Activated CD8-positive, alpha-beta T cell treated with anti-CD3 and anti-CD28 coated beads for 36 hours (primary cell): ENCODE data around the gene UBQLN4. TPM values are rescaled to one million over a fixed set of nuclear protein-coding genes. Genes with fewer than 3 reads are reported as not detected.

Experiments
- ATAC-seq: fragments of 200-7000 bp; cut with Tn5 transposase; one replicate; pipeline ENCODE4 v1.10.0; 2021; ENCODE audit warnings: mild to moderate bottlenecking, moderate library complexity
- CTCF ChIA-PET: fragments of 350-600 bp; sonication (Branson Sonifier 250); formaldehyde crosslinking; loops from one replicate; lab custom pipeline; 2021; ENCODE audit warnings: antibody characterized with exemption; lab: Charles Lee
- POLR2A ChIA-PET: fragments of 350-600 bp; sonication (Branson Sonifier 250); formaldehyde crosslinking; loops from one replicate; lab custom pipeline; 2021; ENCODE audit warnings: antibody characterized with exemption; lab: Charles Lee
- DNase-seq: peaks from one replicate; pipeline ENCODE4 v3.0.0-alpha.2; 2020
- H3K27ac Mint-ChIP-seq: one replicate; pipeline ENCODE4 v1.8.0; 2021; ENCODE audit warnings: mild to moderate bottlenecking, mixed read lengths
- H3K27me3 Mint-ChIP-seq: one replicate; pipeline ENCODE4 v1.8.0; 2021; ENCODE audit warnings: mixed read lengths
- H3K36me3 Mint-ChIP-seq: one replicate; pipeline ENCODE4 v1.8.0; 2021; ENCODE audit warnings: low read depth, mixed read lengths
- H3K4me1 Mint-ChIP-seq: one replicate; pipeline ENCODE4 v1.8.0; 2021; ENCODE audit warnings: low read depth, mixed read lengths
- H3K4me3 Mint-ChIP-seq: one replicate; pipeline ENCODE4 v1.8.0; 2021; ENCODE audit warnings: mild to moderate bottlenecking, moderate library complexity, mixed read lengths
- H3K9me3 Mint-ChIP-seq: one replicate; pipeline ENCODE4 v1.8.0; 2021; ENCODE audit warnings: mixed read lengths
- intact Hi-C: fragments of 100-400 bp; cut with micrococcal nuclease; formaldehyde crosslinking; loops from one replicate; pipeline ENCODE4 v1.10.0; 2022
- total RNA-seq, 2 experiments: library from RNA; stranded (reverse); gene quantifications; one replicate each; pipeline ENCODE4 v1.2.3, GENCODE V29; 2021
- TF ChIP-seq, protein P1 (sequence below): fragments of 200-600 bp; IDR thresholded peaks from one replicate; pipeline ENCODE4 v1.8.0; 2022; ENCODE audit warnings: antibody characterized with exemption, mild to moderate bottlenecking

UBQLN4 gene
- total RNA-seq, 2 experiments from 2014 or later = 36.9 to 39.8 TPM

- ATAC-seq = no peak
- Mint-ChIP-seq H3K27ac (no peak overlapping the region), H3K4me3 (no peak overlapping the region), H3K36me3 (no peaks in the 10 kb centered on the region), H3K9me3 (no peaks in the 10 kb centered on the region), H3K4me1 (peaks cover 16% of the 10 kb centered on the region), H3K27me3 (no peaks in the 10 kb centered on the region)
- DNase-seq = no peak
- intact Hi-C loops = no loop called here
- ChIA-PET POLR2A (interaction anchor here (0.6 to 1.7 kb wide), 6 partner anchors 12 to 73 kb away, joined by 3 to 6 read pairs (median 3); partner anchors contain the start of gene LAMTOR2), CTCF (interaction anchor here (0.6 to 2.5 kb wide), 36 partner anchors 9 to 209 kb away, joined by 3 to 26 read pairs (median 5); partner anchors contain the start of genes GON4L, KHDC4, MEX3A and SLC25A44)
- TF ChIP-seq, protein P1, sequence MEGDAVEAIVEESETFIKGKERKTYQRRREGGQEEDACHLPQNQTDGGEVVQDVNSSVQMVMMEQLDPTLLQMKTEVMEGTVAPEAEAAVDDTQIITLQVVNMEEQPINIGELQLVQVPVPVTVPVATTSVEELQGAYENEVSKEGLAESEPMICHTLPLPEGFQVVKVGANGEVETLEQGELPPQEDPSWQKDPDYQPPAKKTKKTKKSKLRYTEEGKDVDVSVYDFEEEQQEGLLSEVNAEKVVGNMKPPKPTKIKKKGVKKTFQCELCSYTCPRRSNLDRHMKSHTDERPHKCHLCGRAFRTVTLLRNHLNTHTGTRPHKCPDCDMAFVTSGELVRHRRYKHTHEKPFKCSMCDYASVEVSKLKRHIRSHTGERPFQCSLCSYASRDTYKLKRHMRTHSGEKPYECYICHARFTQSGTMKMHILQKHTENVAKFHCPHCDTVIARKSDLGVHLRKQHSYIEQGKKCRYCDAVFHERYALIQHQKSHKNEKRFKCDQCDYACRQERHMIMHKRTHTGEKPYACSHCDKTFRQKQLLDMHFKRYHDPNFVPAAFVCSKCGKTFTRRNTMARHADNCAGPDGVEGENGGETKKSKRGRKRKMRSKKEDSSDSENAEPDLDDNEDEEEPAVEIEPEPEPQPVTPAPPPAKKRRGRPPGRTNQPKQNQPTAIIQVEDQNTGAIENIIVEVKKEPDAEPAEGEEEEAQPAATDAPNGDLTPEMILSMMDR = no peak
Measured at GRCh38 chr1:156065871-156066270, 12.3 kb upstream of the UBQLN4 start.

- Mint-ChIP-seq H3K36me3 (no peaks in the 10 kb centered on the region), H3K9me3 (no peaks in the 10 kb centered on the region), H3K4me1 (peaks cover 16% of the 10 kb centered on the region), H3K27me3 (no peaks in the 10 kb centered on the region), H3K27ac (no peak overlapping the region), H3K4me3 (no peak overlapping the region)
- intact Hi-C loops = no loop called here
- POLR2A ChIA-PET = interaction anchor here (1.0 kb wide), 1 partner anchor 44 kb away, joined by 3 read pairs; no protein-coding TSS in a partner anchor
- no peak for DNase-seq
- CTCF ChIA-PET = interaction anchor here (0.6 to 2.5 kb wide), 15 partner anchors 8 to 273 kb away, joined by 3 to 26 read pairs (median 5); partner anchors contain the start of genes CCT3, KHDC4, SSR2 and TSACC
- peak; percentile 22 for ATAC-seq
- TF ChIP-seq, protein P1 = no peak
Measured at GRCh38 chr1:156065212-156065611, 11.6 kb upstream of the UBQLN4 start.

- H3K4me1 Mint-ChIP-seq = peaks cover 16% of the 10 kb centered on the region
- ChIA-PET CTCF (interaction anchor here (0.6 to 2.5 kb wide), 8 partner anchors 32 to 273 kb away, joined by 3 to 26 read pairs (median 4); partner anchors contain the start of genes CCT3, SSR2 and TSACC), POLR2A (no interaction called here)
- no peaks in the 10 kb centered on the region for H3K27me3 Mint-ChIP-seq
- DNase-seq (peak; percentile 14), ATAC-seq (peak; percentile 46)
- no peak overlapping the region for H3K4me3 Mint-ChIP-seq
- no peaks in the 10 kb centered on the region for H3K36me3 Mint-ChIP-seq
- H3K9me3 Mint-ChIP-seq = no peaks in the 10 kb centered on the region
- intact Hi-C loops = no loop called here
- TF ChIP-seq, protein P1 = no peak
- no peak overlapping the region for H3K27ac Mint-ChIP-seq
Measured at GRCh38 chr1:156064615-156065014, 11.0 kb upstream of the UBQLN4 start.

GRCh38 chr1:156063997-156064285 is 10.3 kb upstream of the UBQLN4 start:
- H3K4me3 Mint-ChIP-seq = no peak overlapping the region
- no peaks in the 10 kb centered on the region for H3K9me3 Mint-ChIP-seq
- TF ChIP-seq, protein P1 = no peak
- H3K4me1 Mint-ChIP-seq = peaks cover 16% of the 10 kb centered on the region
- intact Hi-C loops = no loop called here
- ChIA-PET CTCF (interaction anchor here (0.8 to 2.2 kb wide), 7 partner anchors 9 to 126 kb away, joined by 3 to 6 read pairs (median 3); no protein-coding TSS in a partner anchor), POLR2A (no interaction called here)
- H3K27ac Mint-ChIP-seq = no peak overlapping the region
- ATAC-seq (no peak), DNase-seq (no peak)
- H3K36me3 Mint-ChIP-seq = no peaks in the 10 kb centered on the region
- H3K27me3 Mint-ChIP-seq = no peaks in the 10 kb centered on the region

DNA sequence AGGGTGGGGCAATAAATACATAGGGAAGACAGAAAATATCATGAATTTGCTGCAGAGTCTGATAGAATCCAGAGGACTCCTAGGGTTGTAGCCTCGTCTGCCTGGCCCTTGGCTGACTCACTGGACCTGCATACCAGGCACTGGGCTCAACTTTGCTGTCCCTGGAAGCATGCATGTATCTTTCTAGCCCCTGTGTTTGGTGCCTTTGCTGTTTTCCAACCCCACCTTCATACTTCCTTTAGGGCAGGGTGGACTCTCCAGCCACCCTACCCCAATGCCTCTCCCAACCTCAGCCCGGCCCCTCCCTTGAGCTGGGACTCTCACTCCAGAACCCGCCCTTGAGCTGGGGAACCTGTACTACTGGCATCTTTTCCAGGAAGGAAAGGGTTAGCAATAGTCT is 8.6 kb upstream of the UBQLN4 start:
- no peaks in the 10 kb centered on the region for H3K9me3 Mint-ChIP-seq
- intact Hi-C loops = no loop called here
- TF ChIP-seq, protein P1 = no peak
- ATAC-seq (no peak), DNase-seq (no peak)
- POLR2A ChIA-PET = no interaction called here
- H3K4me1 Mint-ChIP-seq = peaks cover 18% of the 10 kb centered on the region
- peaks cover 5% of the 10 kb centered on the region for H3K36me3 Mint-ChIP-seq
- no peak overlapping the region for H3K4me3 Mint-ChIP-seq
- CTCF ChIA-PET = no interaction called here
- no peak overlapping the region for H3K27ac Mint-ChIP-seq
- H3K27me3 Mint-ChIP-seq = no peaks in the 10 kb centered on the region
